PC-3 (cell line): Measurements from ENCODE around the gene ZNF784.

Source experiments
- EZH2 ChIP-seq: fragments of 300-600 bp; sonication (generic); IDR thresholded peaks from one replicate; pipeline ENCODE4 v1.6.1; 2017; ENCODE audit warnings: antibody characterized with exemption, mild to moderate bottlenecking, low read length; ENCODE audit not compliant: unreplicated experiment
- EZH2phosphoT487 ChIP-seq: fragments of 300-600 bp; sonication (generic); IDR thresholded peaks from 2 replicates; pipeline ENCODE4 v1.6.1; 2018; ENCODE audit warnings: mild to moderate bottlenecking, antibody characterized with exemption, low read length, borderline replicate concordance
- TF ChIP-seq, protein P1 (sequence below): fragments of 300-600 bp; sonication (generic); conservative IDR thresholded peaks from 2 replicates; pipeline ENCODE4 v1.5.1; 2017; ENCODE audit warnings: antibody characterized with exemption, low read depth, mild to moderate bottlenecking, low read length

DNA sequence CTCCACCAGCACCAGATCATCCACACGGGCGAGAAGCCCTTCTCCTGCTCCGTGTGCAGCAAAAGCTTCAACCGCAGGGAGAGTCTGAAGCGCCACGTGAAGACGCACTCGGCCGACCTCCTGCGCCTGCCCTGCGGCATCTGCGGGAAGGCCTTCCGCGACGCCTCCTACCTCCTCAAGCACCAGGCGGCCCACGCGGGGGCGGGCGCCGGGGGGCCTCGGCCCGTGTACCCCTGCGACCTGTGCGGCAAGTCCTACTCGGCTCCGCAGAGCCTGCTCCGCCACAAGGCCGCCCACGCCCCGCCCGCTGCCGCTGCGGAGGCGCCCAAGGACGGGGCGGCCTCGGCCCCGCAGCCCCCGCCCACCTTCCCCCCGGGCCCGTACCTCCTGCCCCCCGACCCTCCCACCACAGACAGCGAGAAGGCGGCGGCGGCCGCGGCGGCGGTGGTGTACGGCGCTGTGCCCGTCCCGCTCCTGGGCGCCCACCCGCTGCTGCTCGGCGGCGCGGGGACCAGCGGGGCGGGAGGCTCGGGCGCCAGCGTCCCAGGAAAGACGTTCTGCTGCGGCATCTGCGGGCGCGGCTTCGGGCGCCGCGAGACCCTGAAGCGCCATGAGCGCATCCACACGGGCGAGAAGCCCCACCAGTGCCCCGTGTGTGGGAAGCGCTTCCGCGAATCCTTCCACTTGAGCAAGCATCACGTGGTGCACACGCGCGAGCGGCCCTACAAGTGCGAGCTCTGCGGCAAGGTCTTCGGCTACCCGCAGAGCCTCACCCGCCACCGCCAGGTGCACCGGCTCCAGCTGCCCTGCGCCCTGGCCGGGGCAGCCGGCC is 9.4 kb downstream of the ZNF784 start:
- TF ChIP-seq, protein P1, sequence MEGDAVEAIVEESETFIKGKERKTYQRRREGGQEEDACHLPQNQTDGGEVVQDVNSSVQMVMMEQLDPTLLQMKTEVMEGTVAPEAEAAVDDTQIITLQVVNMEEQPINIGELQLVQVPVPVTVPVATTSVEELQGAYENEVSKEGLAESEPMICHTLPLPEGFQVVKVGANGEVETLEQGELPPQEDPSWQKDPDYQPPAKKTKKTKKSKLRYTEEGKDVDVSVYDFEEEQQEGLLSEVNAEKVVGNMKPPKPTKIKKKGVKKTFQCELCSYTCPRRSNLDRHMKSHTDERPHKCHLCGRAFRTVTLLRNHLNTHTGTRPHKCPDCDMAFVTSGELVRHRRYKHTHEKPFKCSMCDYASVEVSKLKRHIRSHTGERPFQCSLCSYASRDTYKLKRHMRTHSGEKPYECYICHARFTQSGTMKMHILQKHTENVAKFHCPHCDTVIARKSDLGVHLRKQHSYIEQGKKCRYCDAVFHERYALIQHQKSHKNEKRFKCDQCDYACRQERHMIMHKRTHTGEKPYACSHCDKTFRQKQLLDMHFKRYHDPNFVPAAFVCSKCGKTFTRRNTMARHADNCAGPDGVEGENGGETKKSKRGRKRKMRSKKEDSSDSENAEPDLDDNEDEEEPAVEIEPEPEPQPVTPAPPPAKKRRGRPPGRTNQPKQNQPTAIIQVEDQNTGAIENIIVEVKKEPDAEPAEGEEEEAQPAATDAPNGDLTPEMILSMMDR: no peak
- TF ChIP-seq EZH2phosphoT487: no peak
- TF ChIP-seq EZH2: no peak
